Activated CD4-positive, alpha-beta T cell treated with anti-CD3 and anti-CD28 coated beads for 4 hours (primary cell): ENCODE measurements around the gene PDX1.

Experiments used
- DNase-seq, 2 donors: peaks; one replicate each; pipeline ENCODE4 v3.0.0-alpha.2; 2020

Gene PDX1

DNA sequence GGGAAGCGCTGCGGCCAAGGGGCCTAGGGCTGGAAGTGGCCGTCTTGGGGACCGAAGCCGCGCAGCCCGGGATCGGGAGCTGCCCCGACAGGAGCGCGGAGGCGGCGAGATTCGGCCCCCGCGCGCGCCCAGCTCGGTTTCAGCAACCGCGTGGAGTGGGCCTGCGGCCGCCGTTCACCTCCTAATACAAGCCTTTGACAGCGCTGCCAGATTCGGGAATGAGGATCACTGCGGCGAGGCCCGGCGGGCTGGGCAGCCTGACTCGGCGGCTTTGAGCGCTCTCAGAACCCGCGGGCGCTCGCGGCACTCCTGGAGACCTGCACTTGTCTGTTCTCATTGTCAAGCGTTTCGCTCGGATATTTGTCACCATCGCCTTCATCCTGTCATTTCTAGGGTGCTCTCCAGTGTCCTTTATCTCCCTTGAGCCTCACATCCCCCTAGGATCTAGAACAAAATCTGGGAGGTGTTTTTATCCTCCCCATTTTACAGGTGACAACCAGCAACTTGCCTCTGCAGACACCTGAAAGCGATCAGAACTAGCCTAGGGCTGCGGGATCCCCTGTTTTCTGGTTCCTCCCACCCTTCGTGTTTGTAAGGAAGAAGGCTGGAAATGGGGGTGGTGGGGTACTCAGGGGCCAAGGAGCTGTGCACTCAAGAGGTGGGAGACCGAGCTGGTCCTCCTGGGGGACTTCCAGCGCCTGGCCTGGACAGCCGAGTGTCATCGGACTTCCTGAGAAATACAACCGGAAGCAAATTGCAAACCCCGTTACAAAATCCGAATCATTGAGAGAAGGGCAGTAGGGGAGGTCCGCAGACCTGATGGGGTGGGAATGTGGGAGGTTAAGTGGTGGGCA, 50.8 kb downstream of the PDX1 start:
- DNase-seq = no peak

DNA sequence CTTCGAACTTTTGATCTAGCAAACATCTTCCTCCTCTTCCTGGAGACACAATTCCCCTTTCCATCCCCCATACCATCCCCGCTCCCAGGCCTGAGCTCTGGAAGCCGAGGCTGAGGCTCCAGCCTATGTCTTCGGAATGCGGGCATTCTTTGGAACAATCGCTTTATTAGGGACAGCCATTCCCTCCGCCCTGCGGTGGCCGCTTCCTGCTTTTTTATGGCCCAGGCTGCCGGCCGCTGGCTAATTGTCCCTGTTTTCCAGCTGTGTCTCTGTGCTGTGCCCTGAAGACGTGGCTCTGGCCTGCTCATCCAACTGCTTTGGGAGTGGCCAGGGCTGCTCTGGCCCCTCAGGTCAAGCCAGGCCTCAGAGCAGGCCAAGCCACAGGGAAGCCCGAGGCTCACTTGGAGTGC, 51.4 kb downstream of the PDX1 start:
- no peak for DNase-seq

DNA sequence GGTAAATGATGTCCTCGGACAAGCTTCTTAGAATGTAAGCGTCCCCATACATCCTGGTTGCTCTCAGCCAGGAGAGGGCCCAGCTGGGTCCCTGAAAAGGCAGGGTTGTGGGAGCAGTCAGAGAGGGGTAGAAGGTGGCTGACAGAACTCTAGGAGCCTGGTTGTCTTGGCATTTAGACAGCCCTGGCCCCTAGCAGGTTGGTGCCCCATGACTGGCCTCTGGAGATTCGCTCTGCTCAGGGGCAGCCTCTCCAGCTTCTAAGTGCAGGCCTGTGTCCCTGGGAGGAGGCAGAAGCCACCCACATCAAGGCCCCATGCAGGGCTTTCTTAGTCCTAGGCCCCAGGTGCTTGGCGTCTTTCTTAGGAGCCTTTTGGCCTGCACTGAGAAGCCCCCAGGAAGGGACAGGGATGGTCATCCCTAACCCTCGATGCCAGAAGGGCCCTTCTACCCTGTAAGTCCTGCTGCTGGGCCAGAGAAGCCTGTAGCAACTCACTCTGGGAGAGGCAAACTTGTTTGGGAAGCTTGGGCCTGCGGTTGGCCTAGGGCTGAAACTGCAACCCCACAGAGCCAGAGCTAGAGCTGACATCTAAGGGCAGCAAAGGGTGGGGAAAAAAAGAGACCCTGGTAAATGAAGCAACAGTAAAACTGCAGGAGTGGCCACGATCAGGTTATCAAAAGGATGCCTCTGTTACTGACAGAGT, 52.1 kb downstream of the PDX1 start:
- DNase-seq = no peak

DNA sequence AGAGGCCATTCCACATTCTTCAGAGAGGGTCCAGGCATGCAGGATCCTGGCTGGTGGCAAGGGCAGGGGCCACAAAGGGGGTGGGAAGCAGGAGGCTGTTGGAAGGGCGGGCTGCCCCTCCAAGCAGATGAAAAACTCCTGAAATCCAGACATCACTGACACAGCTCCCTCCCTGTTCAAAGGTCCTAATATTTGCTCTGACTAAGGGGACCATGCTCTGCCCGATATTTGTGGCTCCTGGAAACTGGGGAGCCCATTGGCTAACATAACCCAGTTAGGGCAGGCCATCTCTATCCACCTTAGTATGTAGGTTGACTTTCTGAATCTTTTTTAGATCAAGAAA, 52.6 kb downstream of the PDX1 start:
- DNase-seq = no peak

DNA sequence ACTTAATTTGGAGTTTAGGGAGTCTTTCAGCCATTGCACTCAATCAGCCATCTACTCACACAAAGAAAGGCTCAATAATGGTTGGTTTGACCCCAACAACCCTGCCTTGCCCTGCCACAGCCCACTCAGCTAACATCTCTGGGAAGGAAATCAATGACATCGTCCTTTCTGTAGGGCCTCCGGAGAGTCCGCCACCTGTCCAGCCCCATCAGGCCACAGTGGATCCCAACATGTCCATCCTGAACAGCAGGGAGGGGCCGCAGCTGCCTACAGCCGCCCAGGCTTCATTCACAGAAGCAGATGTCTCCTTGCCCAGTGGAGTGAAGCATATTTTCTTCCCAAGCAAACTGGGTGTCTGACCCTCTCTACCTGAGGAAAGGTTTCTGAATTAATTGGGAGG, 53.5 kb downstream of the PDX1 start:
- DNase-seq = no peak

DNA sequence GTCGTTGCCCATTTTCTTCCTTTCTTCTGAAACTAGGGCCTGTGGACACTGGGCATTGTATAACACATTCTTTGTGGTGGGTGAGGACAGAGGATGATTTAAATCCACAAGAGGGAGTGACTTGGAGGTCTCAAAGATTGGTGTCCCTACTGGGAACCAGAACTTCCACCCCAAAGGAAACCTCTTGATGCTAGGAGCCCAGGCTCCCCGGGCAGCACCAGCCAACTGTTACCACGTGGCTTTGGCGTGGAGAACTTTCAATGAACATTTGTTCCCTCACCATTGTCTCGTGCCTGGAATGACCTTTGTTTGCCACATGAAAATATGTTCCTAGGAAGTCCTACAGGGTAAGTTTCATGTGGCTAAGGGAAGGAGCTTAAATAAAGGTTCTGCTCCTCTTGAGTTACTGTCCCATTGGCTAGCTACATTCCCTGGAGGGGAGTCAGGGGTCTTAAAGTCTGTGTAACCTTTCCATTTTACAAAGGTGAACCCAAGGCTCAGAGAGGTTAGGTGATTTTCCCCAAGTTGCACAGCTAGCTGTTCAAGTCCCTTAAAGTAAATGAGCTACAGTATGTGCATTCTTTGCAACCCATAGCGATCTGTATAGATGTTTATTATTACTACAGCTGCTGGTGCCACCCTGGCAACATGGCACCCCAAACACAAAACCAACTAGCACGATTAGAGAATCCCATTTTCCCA, 54.3 kb downstream of the PDX1 start:
- DNase-seq = no peak
